ENCODE measurements around the gene CDC25A. TPM values are rescaled to one million over a fixed set of nuclear protein-coding genes. Genes with fewer than 3 reads are reported as not detected.

CDC25A gene
- total and polyA plus RNA-seq, 2 of the 8 experiments (the other 6 are each of a cell fraction or from before 2014, with no cell fraction given) = 20.7 to 62.1 TPM

- TF ChIP-seq HDAC2 (IDR thresholded peaks at IDR 0.05; ENCODE audit: borderline replicate concordance in 1 of 2, low read depth in 2 of 2, low read length in 2 of 2) (no peak), RFX5 (IDR thresholded peaks at IDR 0.05; ENCODE audit: borderline replicate concordance, low read depth, low read length) (no peak), TCF12 (IDR thresholded peaks at IDR 0.05; ENCODE audit: low read depth, low read length) (no peak), SRF (IDR thresholded peaks at IDR 0.05; ENCODE audit: low read depth, low read length) (no peak), TBP (IDR thresholded peaks at IDR 0.05; ENCODE audit: low read depth, low read length) (no peak), SP2 (IDR thresholded peaks at IDR 0.05; ENCODE audit: low read length) (peak; percentile 30; the same call in 1 of the 2 replicates), SAP30 (IDR thresholded peaks at IDR 0.05; ENCODE audit: insufficient read depth, insufficient replicate concordance, low read length) (no peak), CTBP2 (IDR thresholded peaks at IDR 0.05; ENCODE audit: borderline replicate concordance, insufficient read depth, insufficient read length, low read length) (no peak), POLR2AphosphoS5 (IDR thresholded peaks at IDR 0.05; ENCODE audit: low read depth, low read length) (no peak), HDAC6 (IDR thresholded peaks at IDR 0.05; ENCODE audit: low read depth, low read length) (no peak), TEAD4 (IDR thresholded peaks at IDR 0.05; ENCODE audit: low read depth, low read length) (no peak), KDM5A (IDR thresholded peaks at IDR 0.05; ENCODE audit: low read length) (no peak), SP1 (IDR thresholded peaks at IDR 0.05; ENCODE audit: low read depth, low read length) (no peak)
Observed at GRCh38 chr3:48232734-48233133, 44.5 kb upstream of the CDC25A start (continued).

Measured in H1 (cell line).